HCT116 (cell line): ENCODE data around the gene RNF150. TPM values are rescaled to one million over a fixed set of nuclear protein-coding genes. Genes with fewer than 3 reads are reported as not detected.

Experiments
- ATAC-seq: fragments of 200-7000 bp; cut with Tn5 transposase; 2 replicates; pipeline ENCODE4 v1.9.1; 2020; ENCODE audit warnings: mild to moderate bottlenecking, moderate library complexity
- BruUV-seq: library from RNA; stranded (reverse); fragments of 400-500 nt; replicated peaks from 2 replicates; lab custom pipeline; 2021; lab: Mats Ljungman, UMichigan
- CTCF ChIA-PET: fragments of 300-600 bp; sonication (Branson Sonifier 250); formaldehyde crosslinking; loops from one replicate; lab custom pipeline; 2021; ENCODE audit warnings: antibody characterized with exemption; lab: Charles Lee
- POLR2A ChIA-PET: fragments of 300-600, 350-600 bp; sonication (Branson Sonifier 250); formaldehyde crosslinking; loops from one replicate; lab custom pipeline; 2021; ENCODE audit warnings: antibody characterized with exemption; lab: Charles Lee
- RAD21 ChIA-PET, 2 experiments: fragments of 300-600 bp; sonication (Branson Sonifier 250); formaldehyde crosslinking; loops; one replicate each; lab custom pipeline; 2023; ENCODE audit warnings: low total read pairs in 2 of 2; ENCODE audit not compliant: uncharacterized antibody in 2 of 2, unreplicated experiment in 2 of 2, low non-redundant PET in 1 of 2; lab: Charles Lee
- DNase-seq: peaks from one replicate; pipeline ENCODE4 v3.0.0-alpha.2; 2010; ENCODE audit warnings: low read depth, low spot score
- H2AFZ ChIP-seq: fragments of 200-600 bp; shearing (Covaris generic), sonication (generic); 2 replicates; pipeline ENCODE4 v1.6.1; 2017; ENCODE audit warnings: low read depth, mixed run types, mixed read lengths, antibody characterized with exemption, low read length; ENCODE audit not compliant: poor library complexity, severe bottlenecking
- H3K27ac ChIP-seq: 2 replicates; pipeline ENCODE4 v1.5.1; 2012; ENCODE audit warnings: low read depth, low read length
- H3K27me3 ChIP-seq: fragments of 200-600 bp; sonication (generic); 2 replicates; pipeline ENCODE4 v1.6.1; 2016; ENCODE audit warnings: mixed run types, low read length, mixed read lengths; ENCODE audit not compliant: insufficient read depth
- H3K36me3 ChIP-seq, 2 experiments: fragments of 200-500 bp in 1 of 2; fragments of 200-600 bp in 1 of 2; sonication (Bioruptor generic) in 1 of 2; sonication (generic) in 1 of 2; 2 replicates each; pipeline versions ENCODE4 v1.5.1 to v1.6.1; 2014 to 2016; ENCODE audit warnings: low read length in 2 of 2, inconsistent platforms in 1 of 2, mixed read lengths in 1 of 2, mixed run types in 1 of 2; ENCODE audit not compliant: insufficient read depth in 2 of 2, control insufficient read depth in 1 of 2
- H3K4me1 ChIP-seq, 2 experiments: fragments of 200-600 bp in 1 of 2; sonication (generic) in 1 of 2; 2 replicates each; pipeline versions ENCODE4 v1.5.1 to v1.6.1; 2012 to 2017; ENCODE audit warnings: low read length in 2 of 2, inconsistent platforms in 1 of 2, mild to moderate bottlenecking in 1 of 2, mixed read lengths in 1 of 2, mixed run types in 1 of 2, moderate library complexity in 1 of 2; ENCODE audit not compliant: insufficient read depth in 2 of 2, control insufficient read depth in 1 of 2
- H3K4me2 ChIP-seq: fragments of 200-600 bp; sonication (generic); 2 replicates; pipeline ENCODE4 v1.6.1; 2017; ENCODE audit warnings: mixed run types, low read length, mixed read lengths
- H3K4me3 ChIP-seq, 2 experiments: fragments of 200-600 bp in 1 of 2; sonication (generic) in 1 of 2; replicated peaks in 1 of 2; 2 replicates each; pipeline ENCODE4 v1.5.1; 2011 to 2016; ENCODE audit warnings: low read length in 2 of 2, control low read depth in 1 of 2, low read depth in 1 of 2, mild to moderate bottlenecking in 1 of 2, mixed read lengths in 1 of 2, mixed run types in 1 of 2
- H3K79me2 ChIP-seq: fragments of 200-600 bp; sonication (generic); 2 replicates; pipeline ENCODE4 v1.6.1; 2017; ENCODE audit warnings: mild to moderate bottlenecking, mixed run types, low read length, moderate library complexity, mixed read lengths; ENCODE audit not compliant: insufficient read depth
- H3K9ac ChIP-seq: fragments of 200-600 bp; sonication (generic); 2 replicates; pipeline ENCODE4 v1.6.1; 2016; ENCODE audit warnings: low read length, mixed read lengths
- H3K9me2 ChIP-seq: fragments of 200-600 bp; sonication (generic), shearing (Covaris generic); 2 replicates; pipeline ENCODE4 v1.6.1; 2017; ENCODE audit warnings: mixed run types, mild to moderate bottlenecking, moderate library complexity; ENCODE audit not compliant: insufficient read depth
- H3K9me3 ChIP-seq, 2 experiments: fragments of 200-500 bp in 1 of 2; fragments of 200-600 bp in 1 of 2; sonication (Bioruptor generic) in 1 of 2; sonication (generic) in 1 of 2; 2 replicates each; pipeline ENCODE4 v1.6.1; 2014 to 2017; ENCODE audit warnings: low read length in 2 of 2, mixed read lengths in 2 of 2, inconsistent platforms in 1 of 2, low read depth in 1 of 2, mild to moderate bottlenecking in 1 of 2, mixed run types in 1 of 2, moderate library complexity in 1 of 2; ENCODE audit not compliant: control insufficient read depth in 1 of 2, insufficient read depth in 1 of 2
- H4K20me1 ChIP-seq: fragments of 200-600 bp; sonication (generic), shearing (Covaris generic); 2 replicates; pipeline ENCODE4 v1.6.1; 2017; ENCODE audit warnings: mixed run types, mild to moderate bottlenecking, moderate library complexity; ENCODE audit not compliant: insufficient read depth
- EGR1 ChIP-seq: IDR thresholded peaks from 2 replicates; pipeline ENCODE4 v1.6.1; 2012; ENCODE audit warnings: low read depth
- ELF1 ChIP-seq: IDR thresholded peaks from 2 replicates; pipeline ENCODE4 v1.6.1; 2012; ENCODE audit warnings: low read depth, borderline replicate concordance
- EZH2phosphoT487 ChIP-seq: fragments of 200-600 bp; IDR thresholded peaks from 2 replicates; pipeline ENCODE4 v1.6.1; 2018; ENCODE audit warnings: antibody characterized with exemption, borderline replicate concordance
- FOSL1 ChIP-seq: IDR thresholded peaks from 2 replicates; pipeline ENCODE4 v1.6.1; 2012; ENCODE audit warnings: low read depth
- POLR2A ChIP-seq: IDR thresholded peaks from 2 replicates; pipeline ENCODE4 v1.7.0; 2011; ENCODE audit warnings: borderline replicate concordance; ENCODE audit not compliant: insufficient read depth, insufficient read length; ENCODE audit errors: extremely low read depth
- POLR2AphosphoS5 ChIP-seq: IDR thresholded peaks from 2 replicates; pipeline ENCODE4 v1.6.1; 2011; ENCODE audit warnings: mild to moderate bottlenecking, low read depth, low read length, moderate library complexity
- TCF7L2 ChIP-seq: IDR thresholded peaks from 2 replicates; pipeline ENCODE4 v1.7.0; 2011; ENCODE audit warnings: borderline replicate concordance, inconsistent platforms; ENCODE audit not compliant: insufficient read depth, insufficient read length; ENCODE audit errors: extremely low read depth
- ZFX ChIP-seq: fragments of 450-650 bp; IDR thresholded peaks from 2 replicates; pipeline ENCODE4 v1.6.1; 2017
- ZNF274 ChIP-seq: fragments of 200-500 bp; sonication (Bioruptor generic); IDR thresholded peaks from 2 replicates; pipeline ENCODE4 v1.6.1; 2014; ENCODE audit warnings: mild to moderate bottlenecking, low read depth, low read length, inconsistent platforms
- intact Hi-C: fragments of 100-400 bp; cut with micrococcal nuclease; formaldehyde crosslinking; loops from 2 replicates; pipeline ENCODE4 v1.10.0; 2022
- total RNA-seq: library from RNA; stranded (reverse); gene quantifications from one replicate; pipeline ENCODE4 v1.2.1, GENCODE V29; 2021; ENCODE audit not compliant: unreplicated experiment
- TF ChIP-seq, protein P1 (sequence below): IDR thresholded peaks from 2 replicates; pipeline ENCODE4 v1.6.1; 2011; ENCODE audit warnings: mild to moderate bottlenecking, low read length, moderate library complexity; ENCODE audit not compliant: insufficient replicate concordance; ENCODE audit errors: extremely low read depth
- TF ChIP-seq, protein P2 (sequence below): IDR thresholded peaks from 2 replicates; pipeline ENCODE4 v1.6.1; 2012
- TF ChIP-seq, protein P3 (sequence below): IDR thresholded peaks from 2 replicates; pipeline ENCODE4 v1.6.1; 2012

RNF150 gene
- total RNA-seq, 1 experiment from 2014 or later = 0.07 TPM

DNA sequence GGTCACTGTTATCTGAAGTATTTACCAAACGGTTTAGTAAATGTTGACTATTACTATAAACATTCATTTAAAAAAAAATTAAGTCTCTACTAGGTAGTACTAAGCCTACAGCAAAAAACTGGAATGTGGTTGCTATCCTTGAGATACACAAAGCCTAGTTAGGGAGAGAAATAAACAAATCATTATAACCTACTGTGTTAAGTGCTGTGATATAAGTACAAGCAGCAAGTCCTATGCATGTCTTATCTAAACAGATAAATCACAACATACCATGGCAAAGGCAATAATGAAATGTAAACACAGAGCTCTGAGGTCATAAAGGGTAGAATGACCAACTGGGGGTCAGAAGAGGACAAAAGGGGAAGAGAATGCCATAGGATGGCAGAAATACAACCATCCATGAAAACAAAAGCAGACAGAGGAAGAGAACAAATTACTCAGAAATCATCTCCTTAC, 92.2 kb downstream of the RNF150 start:
- H3K27me3 ChIP-seq = no peaks in the 10 kb centered on the region
- no peak overlapping the region for H3K4me3 ChIP-seq
- H3K36me3 ChIP-seq = no peaks in the 10 kb centered on the region
- RAD21 ChIA-PET = no interaction called here
- H3K4me1 ChIP-seq = no peaks in the 10 kb centered on the region
- CTCF ChIA-PET = no interaction called here
- intact Hi-C loops = no loop called here
- H3K9me2 ChIP-seq = no peaks in the 10 kb centered on the region
- no peak overlapping the region for H3K27ac ChIP-seq
- ATAC-seq = no peak
- no peak for DNase-seq
- POLR2A ChIA-PET = no interaction called here
- no peaks in the 10 kb centered on the region for H4K20me1 ChIP-seq
- no peaks in the 10 kb centered on the region for H3K79me2 ChIP-seq
- TF ChIP-seq, protein P1, sequence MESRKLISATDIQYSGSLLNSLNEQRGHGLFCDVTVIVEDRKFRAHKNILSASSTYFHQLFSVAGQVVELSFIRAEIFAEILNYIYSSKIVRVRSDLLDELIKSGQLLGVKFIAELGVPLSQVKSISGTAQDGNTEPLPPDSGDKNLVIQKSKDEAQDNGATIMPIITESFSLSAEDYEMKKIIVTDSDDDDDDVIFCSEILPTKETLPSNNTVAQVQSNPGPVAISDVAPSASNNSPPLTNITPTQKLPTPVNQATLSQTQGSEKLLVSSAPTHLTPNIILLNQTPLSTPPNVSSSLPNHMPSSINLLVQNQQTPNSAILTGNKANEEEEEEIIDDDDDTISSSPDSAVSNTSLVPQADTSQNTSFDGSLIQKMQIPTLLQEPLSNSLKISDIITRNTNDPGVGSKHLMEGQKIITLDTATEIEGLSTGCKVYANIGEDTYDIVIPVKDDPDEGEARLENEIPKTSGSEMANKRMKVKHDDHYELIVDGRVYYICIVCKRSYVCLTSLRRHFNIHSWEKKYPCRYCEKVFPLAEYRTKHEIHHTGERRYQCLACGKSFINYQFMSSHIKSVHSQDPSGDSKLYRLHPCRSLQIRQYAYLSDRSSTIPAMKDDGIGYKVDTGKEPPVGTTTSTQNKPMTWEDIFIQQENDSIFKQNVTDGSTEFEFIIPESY = no peak
- TF ChIP-seq EGR1 (no peak), ZNF274 (no peak), FOSL1 (no peak)
- TF ChIP-seq, protein P2, sequence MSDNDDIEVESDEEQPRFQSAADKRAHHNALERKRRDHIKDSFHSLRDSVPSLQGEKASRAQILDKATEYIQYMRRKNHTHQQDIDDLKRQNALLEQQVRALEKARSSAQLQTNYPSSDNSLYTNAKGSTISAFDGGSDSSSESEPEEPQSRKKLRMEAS = no peak
- TF ChIP-seq, protein P3, sequence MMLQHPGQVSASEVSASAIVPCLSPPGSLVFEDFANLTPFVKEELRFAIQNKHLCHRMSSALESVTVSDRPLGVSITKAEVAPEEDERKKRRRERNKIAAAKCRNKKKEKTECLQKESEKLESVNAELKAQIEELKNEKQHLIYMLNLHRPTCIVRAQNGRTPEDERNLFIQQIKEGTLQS = no peak
- no peak overlapping the region for H3K4me2 ChIP-seq
- no peaks in the 10 kb centered on the region for H3K9me3 ChIP-seq
- no peak overlapping the region for H2AFZ ChIP-seq
- no peak overlapping the region for H3K9ac ChIP-seq
- BruUV-seq = no TSS peak

DNA sequence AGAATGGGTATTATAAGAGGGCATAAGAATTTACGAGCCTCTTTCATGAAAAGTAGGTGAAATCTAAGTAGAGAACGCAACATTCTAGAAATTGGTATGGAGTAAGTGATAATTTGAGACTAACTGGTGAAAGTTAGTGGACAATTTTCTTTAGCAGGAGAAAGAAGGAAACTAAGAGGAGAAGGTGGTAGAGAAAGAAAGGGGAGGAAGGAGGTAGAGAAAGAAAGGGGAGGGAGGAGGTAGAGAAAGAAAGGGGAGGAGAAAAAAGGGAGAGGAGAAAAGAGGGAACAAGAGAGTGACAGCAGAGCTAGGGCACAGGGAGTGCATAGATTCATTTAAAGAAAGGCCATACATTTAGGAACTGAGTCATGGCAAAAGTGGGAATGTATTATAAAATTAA, 94.1 kb downstream of the RNF150 start:
- Histone ChIP-seq H3K9ac (no peak overlapping the region), H3K4me2 (no peak overlapping the region), H3K79me2 (no peaks in the 10 kb centered on the region), H3K36me3 (no peaks in the 10 kb centered on the region), H3K27ac (no peak overlapping the region), H3K4me3 (no peak overlapping the region), H2AFZ (no peak overlapping the region), H3K9me2 (no peaks in the 10 kb centered on the region), H3K9me3 (no peaks in the 10 kb centered on the region), H3K27me3 (no peaks in the 10 kb centered on the region), H3K4me1 (no peaks in the 10 kb centered on the region), H4K20me1 (no peaks in the 10 kb centered on the region)
- intact Hi-C loops = no loop called here
- ChIA-PET POLR2A (no interaction called here), RAD21 (no interaction called here), CTCF (no interaction called here)
- ATAC-seq (no peak), DNase-seq (no peak)
- no TSS peak for BruUV-seq
- TF ChIP-seq, protein P2 = no peak
- TF ChIP-seq TCF7L2 = no peak
- no peak for TF ChIP-seq ELF1
- no peak for TF ChIP-seq EGR1
- TF ChIP-seq EZH2phosphoT487 = no peak
- TF ChIP-seq, protein P1 = no peak
- no peak for TF ChIP-seq POLR2A
- TF ChIP-seq ZFX = no peak
- TF ChIP-seq POLR2AphosphoS5 = no peak
- TF ChIP-seq, protein P3 = no peak
